Measurements from ENCODE around the gene NR2E1. TPM values are rescaled to one million over a fixed set of nuclear protein-coding genes. Genes with fewer than 3 reads are reported as not detected.

Gene NR2E1
- total and polyA plus RNA-seq, 2 of the 13 experiments (the other 11 are each of a cell fraction or from before 2014, with no cell fraction given) = not detected

- TF ChIP-seq ZNF207 (IDR thresholded peaks at IDR 0.05; ENCODE audit: borderline replicate concordance) (no peak), ZBTB42 (CRISPR knock-in tag; IDR thresholded peaks at IDR 0.05) (no peak), ZNF790 (CRISPR knock-in tag; IDR thresholded peaks at IDR 0.05; ENCODE audit: borderline replicate concordance) (no peak), SOX13 (IDR thresholded peaks at IDR 0.05) (no peak), SOX13 (CRISPR knock-in tag; conservative IDR thresholded peaks at IDR 0.05 in 1 of 2, IDR thresholded peaks at IDR 0.05 in 1 of 2) (peak in 1 of 2 experiments; percentile 46; a peak in 2 of 4 replicates), PATZ1 (CRISPR knock-in tag; IDR thresholded peaks at IDR 0.05) (peak; percentile 86), KLF13 (CRISPR knock-in tag; IDR thresholded peaks at IDR 0.05) (no peak), FLYWCH1 (CRISPR knock-in tag; IDR thresholded peaks at IDR 0.05) (no peak), SIX4 (CRISPR knock-in tag; IDR thresholded peaks at IDR 0.05) (peak; percentile 66; the same call in 1 of the 2 replicates), ZNF691 (CRISPR knock-in tag; IDR thresholded peaks at IDR 0.05; ENCODE audit: borderline replicate concordance, low read depth) (peak; percentile 63; the same call in 1 of the 2 replicates), ZSCAN9 (CRISPR knock-in tag; IDR thresholded peaks at IDR 0.05; ENCODE audit: borderline replicate concordance) (no peak), RARA (CRISPR knock-in tag; IDR thresholded peaks at IDR 0.05) (peak; percentile 58; the same call in 1 of the 2 replicates), CBX5 (CRISPR knock-in tag; IDR thresholded peaks at IDR 0.05; ENCODE audit: borderline replicate concordance) (no peak), ZNF777 (CRISPR knock-in tag; IDR thresholded peaks at IDR 0.05) (no peak), CTCF (CRISPR knock-in tag; IDR thresholded peaks at IDR 0.05) (peak; percentile 7; the same call in 1 of the 2 replicates), ZSCAN29 (CRISPR knock-in tag; conservative IDR thresholded peaks at IDR 0.05) (no peak), THAP11 (CRISPR knock-in tag; IDR thresholded peaks at IDR 0.05) (0 out of 2 replicates have a peak, but pooled peaks have one; percentile 34), MXI1 (IDR thresholded peaks at IDR 0.05; ENCODE audit: borderline replicate concordance, low read depth, low read length) (peak; percentile 36; the same call in 1 of the 3 replicates), MTA1 (CRISPR knock-in tag; IDR thresholded peaks at IDR 0.05; ENCODE audit: borderline replicate concordance) (0 out of 2 replicates have a peak, but pooled peaks have one; percentile 26), TBX2 (CRISPR knock-in tag; IDR thresholded peaks at IDR 0.05; ENCODE audit: borderline replicate concordance) (0 out of 2 replicates have a peak, but pooled peaks have one; percentile 30), GATAD2A (CRISPR knock-in tag; IDR thresholded peaks at IDR 0.05) (peak; percentile 71), NONO (IDR thresholded peaks at IDR 0.05) (no peak), NONO (CRISPR knock-in tag; conservative IDR thresholded peaks at IDR 0.05) (no peak)
- TF ChIP-seq, protein P1, sequence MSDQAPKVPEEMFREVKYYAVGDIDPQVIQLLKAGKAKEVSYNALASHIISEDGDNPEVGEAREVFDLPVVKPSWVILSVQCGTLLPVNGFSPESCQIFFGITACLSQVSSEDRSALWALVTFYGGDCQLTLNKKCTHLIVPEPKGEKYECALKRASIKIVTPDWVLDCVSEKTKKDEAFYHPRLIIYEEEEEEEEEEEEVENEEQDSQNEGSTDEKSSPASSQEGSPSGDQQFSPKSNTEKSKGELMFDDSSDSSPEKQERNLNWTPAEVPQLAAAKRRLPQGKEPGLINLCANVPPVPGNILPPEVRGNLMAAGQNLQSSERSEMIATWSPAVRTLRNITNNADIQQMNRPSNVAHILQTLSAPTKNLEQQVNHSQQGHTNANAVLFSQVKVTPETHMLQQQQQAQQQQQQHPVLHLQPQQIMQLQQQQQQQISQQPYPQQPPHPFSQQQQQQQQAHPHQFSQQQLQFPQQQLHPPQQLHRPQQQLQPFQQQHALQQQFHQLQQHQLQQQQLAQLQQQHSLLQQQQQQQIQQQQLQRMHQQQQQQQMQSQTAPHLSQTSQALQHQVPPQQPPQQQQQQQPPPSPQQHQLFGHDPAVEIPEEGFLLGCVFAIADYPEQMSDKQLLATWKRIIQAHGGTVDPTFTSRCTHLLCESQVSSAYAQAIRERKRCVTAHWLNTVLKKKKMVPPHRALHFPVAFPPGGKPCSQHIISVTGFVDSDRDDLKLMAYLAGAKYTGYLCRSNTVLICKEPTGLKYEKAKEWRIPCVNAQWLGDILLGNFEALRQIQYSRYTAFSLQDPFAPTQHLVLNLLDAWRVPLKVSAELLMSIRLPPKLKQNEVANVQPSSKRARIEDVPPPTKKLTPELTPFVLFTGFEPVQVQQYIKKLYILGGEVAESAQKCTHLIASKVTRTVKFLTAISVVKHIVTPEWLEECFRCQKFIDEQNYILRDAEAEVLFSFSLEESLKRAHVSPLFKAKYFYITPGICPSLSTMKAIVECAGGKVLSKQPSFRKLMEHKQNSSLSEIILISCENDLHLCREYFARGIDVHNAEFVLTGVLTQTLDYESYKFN (CRISPR knock-in tag; conservative IDR thresholded peaks at IDR 0.05) = peak; percentile 51
These were observed 34.8 kb downstream of the NR2E1 start (continued) for GRCh38 chr6:108200631-108201030.
